ENCODE results near the gene PPP1R9B. TPM values are rescaled to one million over a fixed set of nuclear protein-coding genes. Genes with fewer than 3 reads are reported as not detected.

Gene PPP1R9B
- total RNA-seq, 1 experiment from 2014 or later: 19.1 TPM

DNA sequence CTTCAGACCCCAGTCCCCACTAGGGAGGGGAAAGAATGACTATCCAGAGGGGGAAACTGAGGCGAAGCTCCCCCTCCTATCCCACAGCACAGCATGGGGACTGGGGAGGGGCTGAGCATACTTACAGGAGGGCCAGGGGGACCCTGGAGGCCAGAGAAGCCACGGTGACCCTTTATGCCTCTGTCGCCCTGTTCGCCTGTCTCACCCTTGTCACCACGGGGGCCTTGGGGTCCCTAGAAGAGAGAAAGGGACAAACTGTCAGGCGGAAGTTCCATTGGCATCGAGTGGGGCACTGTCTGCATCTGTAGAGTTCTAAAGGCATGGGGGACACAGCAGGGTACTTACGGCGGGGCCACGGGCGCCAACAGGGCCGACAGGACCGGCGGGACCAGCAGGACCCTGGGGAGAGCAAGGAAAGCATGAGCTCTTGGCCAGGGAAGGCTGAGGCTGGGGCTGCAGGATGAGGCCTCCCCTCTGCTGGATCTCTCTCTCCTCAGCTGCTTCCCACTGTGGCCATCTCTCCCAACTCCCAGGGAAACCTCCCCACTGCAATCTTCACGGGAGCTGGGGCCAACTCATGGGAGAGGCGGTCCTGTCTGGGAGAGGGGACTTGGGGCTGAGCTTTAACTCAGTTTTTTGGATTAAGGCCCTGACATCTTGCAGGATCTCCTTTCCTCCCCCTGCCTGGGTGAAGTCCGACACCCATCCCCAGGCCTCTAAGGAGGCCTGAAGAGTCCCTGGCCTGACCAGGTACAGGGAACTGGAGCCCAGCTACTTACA is 37.5 kb upstream of the PPP1R9B start:
- no peak for DNase-seq (ENCODE audit: low spot score)

DNA sequence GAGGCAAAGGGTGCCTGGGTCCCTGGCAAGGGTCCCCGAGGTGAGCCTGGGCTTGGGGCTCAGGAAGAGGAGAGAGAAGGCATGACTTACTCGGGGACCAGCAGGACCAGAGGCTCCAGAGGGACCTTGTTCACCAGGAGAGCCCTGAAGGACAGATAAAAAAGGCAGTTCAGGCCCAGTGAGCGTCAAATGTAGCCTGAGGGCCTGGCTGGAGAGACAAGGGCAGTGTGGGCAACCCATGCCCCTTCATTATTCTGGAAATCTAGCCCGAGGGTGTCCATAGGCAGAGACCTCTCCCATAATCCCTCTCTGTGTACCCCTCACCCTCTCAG is 36.9 kb upstream of the PPP1R9B start:
- no peak for DNase-seq (ENCODE audit: low spot score)

DNA sequence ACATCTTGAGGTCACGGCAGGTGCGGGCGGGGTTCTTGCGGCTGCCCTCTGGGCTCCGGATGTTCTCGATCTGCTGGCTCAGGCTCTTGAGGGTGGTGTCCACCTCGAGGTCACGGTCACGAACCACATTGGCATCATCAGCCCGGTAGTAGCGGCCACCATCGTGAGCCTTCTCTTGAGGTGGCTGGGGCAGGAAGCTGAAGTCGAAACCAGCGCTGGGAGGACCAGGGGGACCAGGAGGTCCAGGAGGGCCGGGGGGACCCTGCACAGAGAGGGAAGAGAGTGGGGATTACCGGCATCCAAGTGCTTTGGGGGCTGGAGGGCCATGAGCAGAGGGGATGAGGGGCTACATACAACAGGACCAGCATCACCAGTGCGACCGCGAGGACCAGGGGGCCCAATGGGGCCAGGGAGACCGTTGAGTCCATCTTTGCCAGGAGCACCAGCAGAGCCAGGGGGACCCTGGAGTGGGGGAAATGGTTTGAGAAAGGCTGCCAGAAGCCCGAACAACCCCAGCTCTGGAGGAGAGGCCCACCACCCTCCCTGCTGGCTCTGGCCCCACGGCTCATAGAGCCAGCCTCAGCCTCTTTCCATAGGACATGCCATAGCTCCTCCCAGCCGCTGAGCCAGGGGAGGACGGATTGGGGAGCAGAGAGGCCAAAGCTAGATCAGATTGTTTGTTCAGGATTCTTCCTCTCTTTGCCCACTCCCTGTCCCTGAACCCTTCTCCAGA is 36.4 kb upstream of the PPP1R9B start:
- no peak for DNase-seq (ENCODE audit: low spot score)

DNA sequence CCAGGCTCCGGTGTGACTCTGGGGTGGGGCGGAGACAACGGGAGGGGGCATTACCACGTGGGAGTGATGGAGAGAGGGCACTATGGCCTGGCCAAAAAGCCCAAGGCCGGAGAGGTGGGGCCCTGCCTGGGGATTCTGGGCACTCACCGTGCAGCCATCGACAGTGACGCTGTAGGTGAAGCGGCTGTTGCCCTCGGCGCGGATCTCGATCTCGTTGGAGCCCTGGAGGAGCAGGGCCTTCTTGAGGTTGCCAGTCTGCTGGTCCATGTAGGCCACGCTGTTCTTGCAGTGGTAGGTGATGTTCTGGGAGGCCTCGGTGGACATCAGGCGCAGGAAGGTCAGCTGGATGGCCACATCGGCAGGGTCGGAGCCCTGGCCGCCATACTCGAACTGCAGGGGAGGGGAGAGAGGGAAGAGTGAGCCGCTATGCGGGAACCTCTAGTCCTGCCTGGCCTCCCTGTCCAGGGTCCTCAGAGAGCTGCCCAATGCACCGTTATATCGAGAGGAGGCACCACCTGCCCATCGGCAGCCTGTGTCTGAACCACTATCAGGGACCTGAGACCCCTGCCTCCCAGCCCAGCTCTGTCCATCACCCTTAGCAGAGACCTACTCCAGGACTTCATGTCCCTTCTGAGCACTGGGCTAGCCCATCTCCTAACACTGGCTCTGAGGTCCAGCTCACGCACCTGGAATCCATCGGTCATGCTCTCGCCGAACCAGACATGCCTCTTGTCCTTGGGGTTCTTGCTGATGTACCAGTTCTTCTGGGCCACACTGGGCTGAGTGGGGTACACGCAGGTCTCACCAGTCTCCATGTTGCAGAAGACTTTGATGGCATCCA is 35.4 kb upstream of the PPP1R9B start:
- DNase-seq (ENCODE audit: low spot score): no peak

DNA sequence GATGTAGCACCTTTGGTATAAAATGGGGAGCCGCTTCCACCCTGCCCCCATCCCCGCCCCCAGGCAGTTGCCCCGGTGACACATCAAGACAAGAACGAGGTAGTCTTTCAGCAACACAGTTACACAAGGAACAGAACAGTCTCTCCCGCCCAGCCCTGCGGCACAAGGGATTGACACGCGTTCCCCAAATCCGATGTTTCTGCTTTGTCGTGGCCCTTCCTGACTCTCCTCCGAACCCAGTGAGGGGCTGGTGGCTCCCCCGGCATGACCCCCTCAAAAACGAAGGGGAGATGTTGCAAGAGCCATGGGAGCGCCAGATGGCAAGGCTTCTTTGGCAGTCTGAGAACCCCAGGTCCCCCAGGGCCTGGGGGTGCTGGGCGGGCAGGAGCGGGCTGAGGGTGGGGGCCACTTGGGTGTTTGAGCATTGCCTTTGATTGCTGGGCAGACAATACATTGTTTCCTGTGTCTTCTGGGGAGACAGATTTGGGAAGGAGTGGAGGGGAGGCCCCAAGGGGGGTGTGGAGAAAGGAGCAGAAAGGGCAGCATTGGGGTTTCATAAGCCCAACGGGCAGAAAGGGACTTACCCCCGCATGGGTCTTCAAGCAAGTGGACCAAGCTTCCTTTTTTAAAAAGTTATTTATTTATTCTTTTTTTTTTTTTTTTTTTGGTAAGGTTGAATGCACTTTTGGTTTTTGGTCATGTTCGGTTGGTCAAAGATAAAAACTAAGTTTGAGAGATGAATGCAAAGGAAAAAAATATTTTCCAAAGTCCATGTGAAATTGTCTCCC is 34.3 kb upstream of the PPP1R9B start:
- DNase-seq (ENCODE audit: low spot score): no peak

DNA sequence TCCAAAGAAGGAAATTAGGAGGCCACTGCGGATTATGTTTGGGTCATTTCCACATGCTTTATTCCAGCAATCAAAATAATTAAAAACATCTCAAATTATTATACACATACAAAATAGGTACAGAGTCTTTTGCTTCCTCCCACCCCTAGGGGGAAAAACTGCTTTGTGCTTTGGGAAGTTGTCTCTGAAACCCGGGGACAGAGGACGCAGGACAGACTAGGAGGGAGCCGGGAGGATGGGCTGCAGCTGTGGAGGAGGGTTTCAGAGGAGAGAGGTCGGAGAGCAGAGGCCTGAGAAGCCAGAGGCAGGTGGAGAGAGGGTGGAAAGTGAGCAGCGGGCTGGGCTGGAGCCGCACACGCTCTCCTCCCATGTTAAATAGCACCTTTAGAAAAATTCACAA is 33.6 kb upstream of the PPP1R9B start:
- no peak for DNase-seq (ENCODE audit: low spot score)

DNA sequence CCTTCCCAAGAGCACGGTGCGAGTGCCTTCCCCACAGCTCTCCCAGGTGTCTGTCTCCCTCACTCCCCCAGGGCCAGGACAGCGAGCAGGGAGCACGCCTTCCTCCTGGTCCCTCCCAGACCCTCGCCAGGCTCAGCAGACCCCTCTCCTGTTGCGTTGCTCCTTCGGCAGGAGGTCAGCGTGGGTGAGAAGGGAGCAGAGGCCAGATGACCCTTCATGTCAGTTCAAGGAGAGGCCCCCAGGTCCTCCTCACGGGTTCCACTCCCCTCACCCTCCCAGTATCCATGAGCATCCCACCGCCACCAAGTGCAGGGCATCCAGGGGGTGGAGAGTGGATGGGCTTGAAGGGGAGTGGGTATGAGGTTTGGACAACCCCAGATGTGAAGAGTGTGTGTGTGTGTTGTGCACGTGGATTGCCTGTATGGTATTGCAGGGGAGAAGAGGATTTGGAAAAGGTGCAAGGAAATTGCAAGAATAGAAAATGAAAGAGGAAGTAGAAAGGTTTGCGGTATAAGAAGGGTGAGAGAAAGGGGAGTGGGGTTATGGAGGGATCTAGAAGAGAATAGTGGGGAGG is 33.0 kb upstream of the PPP1R9B start:
- DNase-seq (ENCODE audit: low spot score): no peak

DNA sequence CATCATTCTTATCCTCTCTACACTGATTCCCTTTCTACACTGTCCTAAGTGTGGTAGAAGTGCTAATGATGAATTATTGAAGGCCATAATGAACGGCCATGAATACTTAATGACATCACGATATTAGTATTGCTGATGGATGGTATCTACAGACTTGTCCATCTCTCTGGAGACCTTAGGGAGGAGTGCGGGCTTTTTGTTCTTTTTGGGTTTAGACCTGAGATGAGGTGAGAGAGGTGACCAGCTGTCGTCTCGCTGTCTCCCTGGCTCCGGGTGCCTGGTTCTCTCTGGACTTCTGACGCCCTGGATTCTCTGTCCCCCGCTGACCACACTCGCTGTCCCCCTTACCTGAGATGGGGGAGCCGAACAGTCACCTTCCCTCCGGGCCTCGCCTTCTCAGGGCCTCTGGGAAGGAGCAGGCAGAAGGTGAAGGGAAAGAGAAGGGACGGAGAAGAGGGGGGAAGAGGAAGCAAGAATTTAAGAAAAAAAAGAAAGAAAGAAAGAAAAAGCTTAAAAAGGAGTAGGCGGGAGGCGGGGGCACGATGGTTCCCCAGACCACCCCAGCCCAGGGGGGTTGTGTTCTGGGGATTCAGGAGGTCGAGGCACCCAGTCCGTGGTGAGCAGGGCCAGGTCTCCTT is 32.4 kb upstream of the PPP1R9B start:
- DNase-seq (ENCODE audit: low spot score): no peak

DNA sequence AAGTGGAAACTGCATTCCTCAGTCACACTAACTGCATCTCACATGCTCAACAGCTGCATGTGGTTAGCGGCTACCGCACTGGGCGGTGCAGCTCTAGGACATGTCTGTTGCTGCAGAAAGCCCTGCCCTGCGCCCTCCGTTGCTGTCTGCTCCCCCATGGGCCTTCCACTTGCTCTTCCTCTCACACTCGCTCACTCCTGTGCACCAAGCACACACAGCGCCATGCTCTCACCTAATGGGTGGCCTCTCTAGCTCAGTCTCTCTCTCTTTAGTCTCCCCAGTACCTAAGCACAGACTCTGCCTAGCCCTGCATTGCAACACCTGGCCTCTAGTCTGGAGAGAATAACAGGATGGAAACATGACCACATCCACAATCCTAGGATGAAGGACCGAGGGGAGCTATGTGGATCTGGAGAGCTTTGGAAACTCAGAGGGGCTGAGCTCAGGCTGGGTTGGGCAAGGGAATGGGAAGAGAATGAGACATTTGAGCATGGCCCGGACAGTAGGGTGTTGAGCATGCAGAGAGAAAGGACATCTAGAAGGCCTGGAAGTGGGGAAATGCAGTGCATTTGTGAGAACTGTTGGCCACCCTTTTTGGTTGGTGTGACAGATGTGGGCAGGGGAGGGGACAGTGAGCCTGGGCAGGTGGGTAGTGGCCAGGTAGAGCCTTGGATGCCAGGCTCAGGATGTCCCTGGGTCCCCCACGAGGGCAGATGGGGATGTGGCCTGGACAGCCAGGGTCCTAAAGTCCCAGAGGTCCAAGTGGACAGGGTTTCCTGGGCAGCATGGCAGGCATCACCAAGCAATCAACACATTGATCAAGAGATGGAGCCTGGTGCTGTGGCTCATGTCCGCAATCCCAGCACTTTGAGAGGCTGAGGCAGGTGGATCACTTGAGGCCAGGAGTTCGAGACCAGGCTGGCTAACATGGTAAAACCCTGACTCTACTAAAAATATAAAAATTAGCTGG is 31.4 kb upstream of the PPP1R9B start:
- no peak for DNase-seq (ENCODE audit: low spot score)

DNA sequence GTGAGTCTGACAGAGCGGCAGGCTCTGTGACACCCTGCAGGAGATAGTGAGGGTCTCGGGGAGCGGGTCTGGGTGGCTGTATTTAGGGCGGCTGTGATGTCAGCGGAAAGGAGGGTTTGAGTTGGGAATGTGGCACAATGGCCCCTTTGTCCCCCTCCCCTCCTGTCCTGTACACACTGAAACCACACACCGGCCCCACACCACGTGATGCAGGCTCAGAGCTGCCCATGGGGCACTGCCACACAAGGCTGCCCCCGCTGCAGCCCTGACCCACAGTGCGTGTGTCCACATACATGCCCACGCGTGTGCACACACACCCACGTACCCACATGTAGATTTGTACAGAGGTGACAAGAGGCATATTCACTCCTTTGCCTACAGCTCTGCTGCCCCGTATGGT is 30.7 kb upstream of the PPP1R9B start:
- no peak for DNase-seq (ENCODE audit: low spot score)

DNA sequence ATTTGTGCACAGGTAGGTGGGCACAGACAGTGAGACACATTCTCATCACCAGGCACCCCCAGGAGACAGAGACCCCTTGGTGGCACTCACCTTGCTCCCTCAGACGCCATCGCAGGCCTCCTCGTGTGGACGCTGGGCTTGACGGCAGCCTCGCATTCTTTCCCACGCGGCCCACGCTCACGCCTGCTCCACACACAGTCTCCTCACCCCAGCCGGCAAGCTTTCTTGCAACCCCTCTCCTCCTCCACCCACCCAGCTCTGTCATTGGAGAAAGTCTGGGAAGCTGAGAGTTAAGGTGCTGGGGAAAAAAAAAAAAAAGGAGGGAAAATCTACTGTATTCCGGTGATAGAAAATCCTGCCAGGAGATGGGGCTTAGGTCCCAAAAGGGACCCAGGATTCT is 30.1 kb upstream of the PPP1R9B start:
- no peak for DNase-seq (ENCODE audit: low spot score)

DNA sequence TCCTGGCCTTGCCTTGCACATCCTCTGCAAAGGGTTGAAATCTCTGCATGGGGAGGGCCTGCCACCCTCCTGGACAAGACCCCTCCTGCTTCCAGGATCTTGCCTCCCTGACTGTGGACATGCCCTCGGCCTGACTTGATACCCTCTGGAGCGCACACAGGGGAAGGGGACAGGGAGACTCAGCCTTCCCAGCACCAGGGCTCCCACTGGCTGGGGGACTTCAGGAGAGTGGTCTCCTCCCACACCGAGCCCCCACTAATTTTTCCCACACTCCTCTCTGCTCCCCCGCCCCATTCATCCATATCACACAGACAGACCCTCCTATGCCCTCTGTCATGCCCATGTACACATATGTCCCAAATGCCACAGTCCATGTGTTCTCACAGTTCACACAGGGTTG is 29.6 kb upstream of the PPP1R9B start:
- no peak for DNase-seq (ENCODE audit: low spot score)

DNA sequence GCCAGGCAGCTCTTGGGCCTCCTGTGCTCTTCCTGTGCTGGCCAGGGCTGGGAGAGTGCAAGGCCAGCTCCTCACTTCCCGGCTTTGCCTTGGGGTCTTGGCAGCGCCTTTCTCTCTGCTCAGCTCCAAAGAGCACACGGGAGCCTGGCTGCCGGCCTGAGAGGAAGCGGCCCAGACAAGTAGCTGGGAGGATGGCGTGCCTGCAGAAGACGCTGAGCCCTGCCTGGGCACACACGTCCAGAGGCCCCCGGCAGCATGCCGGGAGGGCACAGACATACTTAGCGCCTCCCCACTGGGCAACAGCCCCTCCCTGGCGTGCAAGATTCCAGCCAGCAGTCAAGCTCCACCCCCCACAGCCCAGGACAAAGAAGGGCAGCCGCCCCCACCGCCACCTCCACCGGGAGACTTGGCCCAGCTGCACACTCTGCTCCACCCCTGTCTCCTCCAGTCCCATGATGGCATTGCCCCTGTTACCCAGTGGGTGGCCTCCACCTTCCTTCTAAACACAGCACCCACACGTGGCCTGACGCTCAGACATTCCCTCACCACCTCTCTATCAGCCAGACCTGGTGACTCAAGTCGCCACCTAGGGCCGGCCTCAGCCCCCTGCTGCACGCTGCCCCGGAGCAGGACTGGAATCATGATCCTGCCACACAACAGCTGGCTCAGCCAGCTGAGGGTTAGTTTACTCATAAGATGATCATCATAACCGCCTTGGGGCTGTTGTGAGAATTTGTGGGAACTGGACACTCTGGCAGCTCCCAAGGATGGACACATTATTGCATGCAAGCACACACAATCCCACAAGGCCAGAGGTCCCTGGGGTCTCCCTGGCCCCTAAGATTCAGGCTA is 27.7 kb upstream of the PPP1R9B start:
- DNase-seq (ENCODE audit: low spot score): peak; percentile 99

DNA sequence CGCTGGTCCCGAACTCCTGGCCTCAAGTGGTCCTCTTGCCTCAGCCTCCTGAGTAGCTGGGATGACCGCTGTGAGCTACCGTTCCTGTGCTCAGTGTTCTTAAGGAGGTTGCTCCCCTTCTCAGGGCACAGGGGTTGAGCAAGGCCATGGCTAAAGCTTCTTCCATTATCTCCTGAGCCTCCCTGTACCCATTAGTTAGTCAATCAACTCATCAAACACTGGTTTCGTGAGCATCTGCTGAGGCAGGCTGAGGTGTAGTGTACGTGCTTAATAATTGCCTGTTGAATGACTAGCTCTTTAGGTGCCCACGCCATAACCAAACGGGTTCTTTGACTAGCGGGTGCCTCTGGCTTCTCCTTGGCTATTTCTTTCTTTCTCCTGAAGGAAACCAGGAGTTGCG is 27.0 kb upstream of the PPP1R9B start:
- no peak for DNase-seq (ENCODE audit: low spot score)

DNA sequence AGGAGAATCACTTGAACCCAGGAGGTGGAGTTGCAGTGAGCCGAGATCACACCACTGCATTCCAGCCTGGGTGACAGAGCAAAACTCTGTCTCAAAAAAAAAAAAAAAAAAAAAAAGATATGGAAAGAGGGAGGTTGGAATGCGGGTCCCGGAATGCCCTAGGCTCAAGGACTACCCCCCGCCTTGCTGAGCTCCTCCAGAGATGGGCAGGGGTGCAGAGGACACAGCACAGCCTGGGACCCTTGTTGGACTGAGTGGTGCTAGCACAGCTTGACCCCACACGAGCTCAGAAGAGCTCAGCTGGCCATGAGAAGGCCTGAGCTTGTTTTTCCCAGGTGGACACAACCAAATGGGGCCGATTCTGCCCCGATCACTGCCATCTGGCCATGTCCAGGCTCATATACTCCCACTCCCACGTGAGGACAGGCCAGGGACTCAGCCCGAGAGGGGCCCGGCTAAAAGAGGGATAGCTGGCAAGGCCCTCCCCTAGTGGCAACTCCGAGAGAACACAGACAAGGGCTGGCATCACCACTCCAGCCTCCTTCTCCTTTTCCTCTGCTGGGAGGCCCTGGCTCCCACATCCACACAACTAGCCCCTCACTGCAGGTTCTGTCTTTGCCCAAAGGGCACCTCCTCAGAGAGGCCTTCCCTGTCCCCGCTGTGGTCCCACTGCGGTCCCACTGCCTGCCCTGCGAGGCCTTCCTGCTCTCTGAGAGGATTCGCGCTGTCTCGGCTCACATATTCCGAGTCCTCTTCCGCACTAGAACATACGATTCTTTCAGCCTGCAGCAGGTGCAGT is 26.3 kb upstream of the PPP1R9B start:
- no peak for DNase-seq (ENCODE audit: low spot score)

DNA sequence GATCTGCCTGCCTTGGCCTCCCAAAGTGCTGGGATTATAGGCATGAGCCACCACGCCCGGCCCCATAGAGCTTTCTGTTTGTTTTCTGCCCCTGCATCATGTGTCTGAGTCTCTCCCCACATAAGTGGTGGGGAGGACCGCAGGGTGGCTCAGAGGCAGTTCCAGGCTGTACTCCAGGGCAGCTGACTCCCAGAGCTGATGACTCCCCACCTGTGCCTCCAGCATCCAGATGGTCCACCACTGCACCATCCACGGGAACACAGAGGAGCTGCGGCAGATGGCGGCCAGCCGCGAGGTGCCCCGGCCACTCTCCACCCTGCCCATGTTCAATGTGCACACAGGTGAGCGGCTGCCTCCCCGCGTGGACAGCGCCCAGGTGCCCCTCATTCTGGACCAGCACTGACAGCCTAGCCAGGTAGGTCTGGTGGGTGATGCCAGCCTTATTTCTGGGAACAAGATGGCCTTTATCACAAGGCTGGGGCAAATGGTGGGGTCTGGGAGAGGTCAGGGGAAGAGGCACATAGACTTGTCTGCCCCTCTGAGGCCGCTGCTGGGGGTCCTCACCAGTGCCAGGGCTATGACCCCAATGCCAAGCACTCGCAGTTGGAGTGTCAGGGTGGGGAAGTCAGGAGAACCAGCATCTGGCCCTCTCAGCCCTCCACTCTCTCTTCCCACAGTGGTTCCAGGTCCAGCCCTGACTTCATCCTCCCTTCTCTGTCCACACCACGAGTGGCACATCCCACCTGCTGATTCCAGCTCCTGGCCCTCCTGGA is 24.7 kb upstream of the PPP1R9B start:
- no peak for DNase-seq (ENCODE audit: low spot score)

DNA sequence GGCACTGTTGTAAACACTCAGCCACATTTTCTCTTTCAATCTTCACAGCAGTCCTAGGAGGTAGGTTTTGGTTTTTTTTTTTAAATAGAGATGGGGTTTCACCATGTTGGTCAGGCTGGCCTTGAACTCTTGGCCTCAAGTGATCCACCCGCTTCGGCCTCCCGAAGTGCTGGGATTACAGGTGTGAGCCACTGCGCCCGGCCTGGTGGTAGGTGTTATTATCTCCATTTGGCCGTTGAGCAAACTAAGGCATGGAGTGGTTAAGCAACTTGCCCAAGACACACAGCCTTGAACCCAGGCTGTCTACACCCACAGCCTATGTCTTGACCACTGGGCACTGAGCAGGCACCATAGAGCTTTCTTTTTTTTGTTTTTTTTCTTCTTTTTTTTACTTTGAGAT is 24.0 kb upstream of the PPP1R9B start:
- DNase-seq (ENCODE audit: low spot score): no peak
